Mucosa of stomach (tissue), 1 donor: Measurements from ENCODE around the gene CHAT.

Source experiments
- H3K27me3 ChIP-seq: one replicate; pipeline ENCODE4 v1.7.0; 2013; ENCODE audit warnings: mild to moderate bottlenecking, low read length; ENCODE audit not compliant: control insufficient read depth, insufficient read depth
- H3K36me3 ChIP-seq: one replicate; pipeline ENCODE4 v1.7.0; 2013; ENCODE audit warnings: low read length; ENCODE audit not compliant: control insufficient read depth, insufficient read depth
- H3K4me1 ChIP-seq: one replicate; pipeline ENCODE4 v1.7.0; 2013; ENCODE audit warnings: mild to moderate bottlenecking, low read length; ENCODE audit not compliant: control insufficient read depth, insufficient read depth
- H3K4me3 ChIP-seq: one replicate; pipeline ENCODE4 v1.7.0; 2013; ENCODE audit warnings: low read length
- H3K9ac ChIP-seq: one replicate; pipeline ENCODE4 v1.7.0; 2013; ENCODE audit warnings: mild to moderate bottlenecking, low read length, moderate library complexity
- H3K9me3 ChIP-seq: one replicate; pipeline ENCODE4 v1.7.0; 2013; ENCODE audit warnings: mild to moderate bottlenecking, low read length, moderate library complexity; ENCODE audit not compliant: control insufficient read depth
- donor health status: Pancreatic carcinoma.

CHAT gene

DNA sequence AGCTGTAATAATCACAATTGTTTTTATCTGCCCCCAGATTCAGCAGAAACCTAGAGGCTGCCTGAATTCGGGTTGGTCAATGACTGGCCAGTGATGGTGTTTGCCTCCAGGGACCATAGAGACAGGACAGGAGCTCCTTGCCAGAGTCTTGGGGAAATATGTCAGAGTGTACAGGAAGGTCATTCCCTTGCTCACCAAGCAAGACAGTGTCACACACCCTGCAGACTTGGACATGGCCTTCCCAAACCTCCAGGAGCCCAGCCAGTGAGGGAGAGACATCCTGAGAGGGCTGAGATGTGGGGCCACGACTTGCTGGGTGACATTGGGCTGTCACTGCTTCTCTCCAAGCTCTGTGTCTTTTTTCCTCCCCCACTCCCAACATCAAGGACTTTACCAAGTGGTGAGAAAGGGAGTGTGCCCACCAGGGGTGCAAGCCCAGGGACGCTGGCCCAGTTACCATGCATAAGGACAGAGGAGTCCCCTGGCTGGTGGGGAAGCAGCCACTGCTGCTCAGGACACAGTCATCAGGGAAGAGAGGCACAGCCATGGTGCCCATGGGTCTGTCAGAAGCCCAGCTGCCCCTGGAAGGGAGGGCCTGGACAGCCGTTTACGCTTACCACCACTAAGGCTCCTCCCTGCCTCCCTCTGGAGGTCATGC is 40.3 kb downstream of the CHAT start:
- H3K9ac ChIP-seq: no peak overlapping the region
- no peaks in the 10 kb centered on the region for H3K36me3 ChIP-seq
- no peaks in the 10 kb centered on the region for H3K4me1 ChIP-seq
- no peak overlapping the region for H3K4me3 ChIP-seq
- no peaks in the 10 kb centered on the region for H3K27me3 ChIP-seq
- H3K9me3 ChIP-seq: no peaks in the 10 kb centered on the region

- Histone ChIP-seq H3K4me3 (no peak overlapping the region), H3K27me3 (no peaks in the 10 kb centered on the region), H3K4me1 (no peaks in the 10 kb centered on the region), H3K36me3 (no peaks in the 10 kb centered on the region), H3K9me3 (no peaks in the 10 kb centered on the region), H3K9ac (no peak overlapping the region)
Measured at GRCh38 chr10:49655099-49655498, 41.3 kb downstream of the CHAT start.

DNA sequence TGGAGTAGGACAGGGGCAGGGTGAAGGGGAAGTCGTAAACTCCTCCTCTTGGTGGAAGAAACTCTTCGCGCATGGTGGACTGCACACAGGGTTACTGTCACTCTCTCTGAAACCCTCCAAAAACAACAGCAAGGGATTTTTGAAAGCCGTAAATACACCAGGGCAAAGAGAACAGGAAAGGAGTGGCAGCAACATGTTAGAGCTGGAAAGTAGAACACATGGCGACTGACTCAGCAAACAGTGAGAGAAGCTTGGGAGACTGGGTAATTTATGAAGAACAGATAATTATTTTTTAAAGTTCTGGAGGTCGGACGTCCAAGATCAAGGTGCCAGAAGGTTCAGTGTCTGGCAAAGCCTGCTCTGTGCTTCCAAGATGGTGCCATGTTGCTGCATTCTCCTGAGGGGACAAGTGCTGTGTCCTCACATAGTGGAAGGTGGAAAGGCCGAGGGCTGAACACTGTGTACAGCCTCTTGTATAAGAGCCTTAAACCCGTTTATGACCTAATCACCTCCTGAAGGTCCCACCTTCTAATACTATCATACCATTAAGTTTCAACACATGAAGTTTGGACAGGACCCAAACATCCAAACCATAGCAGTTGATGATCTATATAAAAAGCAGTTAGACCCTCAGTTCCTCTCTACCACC is 43.1 kb downstream of the CHAT start:
- H3K9me3 ChIP-seq: no peaks in the 10 kb centered on the region
- H3K9ac ChIP-seq: no peak overlapping the region
- H3K36me3 ChIP-seq: no peaks in the 10 kb centered on the region
- no peaks in the 10 kb centered on the region for H3K27me3 ChIP-seq
- no peak overlapping the region for H3K4me3 ChIP-seq
- no peaks in the 10 kb centered on the region for H3K4me1 ChIP-seq

GRCh38 chr10:49657606-49658005 is 43.8 kb downstream of the CHAT start:
- Histone ChIP-seq H3K9ac (no peak overlapping the region), H3K9me3 (no peaks in the 10 kb centered on the region), H3K36me3 (no peaks in the 10 kb centered on the region), H3K27me3 (no peaks in the 10 kb centered on the region), H3K4me3 (no peak overlapping the region), H3K4me1 (no peaks in the 10 kb centered on the region)

GRCh38 chr10:49661140-49661856 is 47.5 kb downstream of the CHAT start:
- no peak overlapping the region for H3K4me3 ChIP-seq
- H3K9me3 ChIP-seq: no peaks in the 10 kb centered on the region
- H3K27me3 ChIP-seq: no peaks in the 10 kb centered on the region
- H3K4me1 ChIP-seq: no peaks in the 10 kb centered on the region
- H3K36me3 ChIP-seq: no peaks in the 10 kb centered on the region
- no peak overlapping the region for H3K9ac ChIP-seq

- H3K4me1 ChIP-seq: no peaks in the 10 kb centered on the region
- no peaks in the 10 kb centered on the region for H3K9me3 ChIP-seq
- no peak overlapping the region for H3K4me3 ChIP-seq
- H3K27me3 ChIP-seq: no peaks in the 10 kb centered on the region
- H3K9ac ChIP-seq: no peak overlapping the region
- H3K36me3 ChIP-seq: no peaks in the 10 kb centered on the region
Measured at GRCh38 chr10:49662169-49662830, 48.5 kb downstream of the CHAT start.

- H3K4me3 ChIP-seq: no peak overlapping the region
- no peaks in the 10 kb centered on the region for H3K36me3 ChIP-seq
- H3K27me3 ChIP-seq: no peaks in the 10 kb centered on the region
- no peaks in the 10 kb centered on the region for H3K4me1 ChIP-seq
- H3K9me3 ChIP-seq: no peaks in the 10 kb centered on the region
- H3K9ac ChIP-seq: no peak overlapping the region
Measured at GRCh38 chr10:49663596-49663995, 49.8 kb downstream of the CHAT start.

DNA sequence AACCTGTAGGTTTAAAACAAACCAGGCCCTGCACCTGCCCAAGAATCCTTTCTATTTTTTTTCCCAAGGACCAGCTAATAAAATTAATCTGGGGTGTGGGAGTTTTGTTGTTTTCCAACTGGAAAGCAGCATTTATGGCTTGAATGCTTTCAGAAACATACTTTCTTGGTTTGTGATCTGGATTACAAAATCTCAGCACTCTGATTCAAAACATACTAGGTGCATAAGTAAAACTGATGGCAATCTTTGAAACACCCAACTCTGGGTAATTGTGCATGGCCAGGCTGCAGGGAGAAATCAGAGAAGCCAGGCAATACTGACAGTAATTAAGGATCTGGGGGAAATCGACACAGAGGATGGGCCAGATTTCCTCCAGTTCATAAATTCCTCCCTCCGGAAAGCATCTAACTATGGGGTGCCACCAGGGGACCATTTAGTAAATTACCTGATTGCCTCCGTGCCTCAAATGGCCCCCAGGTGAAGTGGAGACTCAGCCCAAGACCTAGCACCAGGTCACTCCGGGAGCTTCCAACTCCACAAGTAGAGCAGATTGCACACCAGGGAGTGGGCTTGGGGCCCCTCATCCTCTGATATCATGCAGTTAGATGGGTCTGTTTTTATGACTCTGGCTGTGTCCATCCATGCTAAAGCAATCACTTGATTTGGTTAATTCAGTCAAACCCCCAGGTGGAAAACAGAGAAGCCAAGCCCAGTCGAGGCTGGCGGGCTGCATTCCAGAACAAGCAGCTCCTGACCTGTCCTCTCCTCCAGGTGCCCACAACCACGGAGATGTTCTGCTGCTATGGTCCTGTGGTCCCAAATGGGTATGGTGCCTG is 50.4 kb downstream of the CHAT start:
- no peaks in the 10 kb centered on the region for H3K9me3 ChIP-seq
- H3K27me3 ChIP-seq: no peaks in the 10 kb centered on the region
- H3K4me1 ChIP-seq: no peaks in the 10 kb centered on the region
- no peak overlapping the region for H3K9ac ChIP-seq
- H3K36me3 ChIP-seq: no peaks in the 10 kb centered on the region
- H3K4me3 ChIP-seq: no peak overlapping the region

- H3K4me1 ChIP-seq: no peaks in the 10 kb centered on the region
- H3K27me3 ChIP-seq: no peaks in the 10 kb centered on the region
- no peaks in the 10 kb centered on the region for H3K9me3 ChIP-seq
- no peak overlapping the region for H3K4me3 ChIP-seq
- no peaks in the 10 kb centered on the region for H3K36me3 ChIP-seq
- H3K9ac ChIP-seq: no peak overlapping the region
Measured at GRCh38 chr10:49664842-49665355, 51.1 kb downstream of the CHAT start.

GRCh38 chr10:49666054-49666615 is 52.3 kb downstream of the CHAT start:
- Histone ChIP-seq H3K9ac (no peak overlapping the region), H3K27me3 (no peaks in the 10 kb centered on the region)

GRCh38 chr10:49666685-49667084 is 52.8 kb downstream of the CHAT start:
- Histone ChIP-seq H3K4me3 (no peak overlapping the region), H3K9ac (no peak overlapping the region), H3K4me1 (no peaks in the 10 kb centered on the region), H3K9me3 (no peaks in the 10 kb centered on the region), H3K36me3 (no peaks in the 10 kb centered on the region), H3K27me3 (no peaks in the 10 kb centered on the region)

More at GRCh38 chr10:49666054-49666615, 52.3 kb downstream of the CHAT start:
- no peaks in the 10 kb centered on the region for H3K4me1 ChIP-seq
- H3K9me3 ChIP-seq: no peaks in the 10 kb centered on the region
- H3K4me3 ChIP-seq: no peak overlapping the region
- no peaks in the 10 kb centered on the region for H3K36me3 ChIP-seq
